Stimulated activated CD8-positive, alpha-beta memory T cell treated with anti-CD3 and anti-CD28 coated beads, Interleukin-15, amount 100 ng/mL, for 48 hours (primary cell): ENCODE measurements around the gene ALDH1A1.
"Not testable (repeated sequence)": the region's sequence is repeated elsewhere in the genome, so short reads cannot be mapped to it uniquely, and the experiment has no call there.

Experiments used
- DNase-seq, 2 donors: peaks; one replicate each; pipeline ENCODE4 v3.0.0-alpha.2; 2020; ENCODE audit warnings: low read depth in 2 of 2

ALDH1A1 gene

DNA sequence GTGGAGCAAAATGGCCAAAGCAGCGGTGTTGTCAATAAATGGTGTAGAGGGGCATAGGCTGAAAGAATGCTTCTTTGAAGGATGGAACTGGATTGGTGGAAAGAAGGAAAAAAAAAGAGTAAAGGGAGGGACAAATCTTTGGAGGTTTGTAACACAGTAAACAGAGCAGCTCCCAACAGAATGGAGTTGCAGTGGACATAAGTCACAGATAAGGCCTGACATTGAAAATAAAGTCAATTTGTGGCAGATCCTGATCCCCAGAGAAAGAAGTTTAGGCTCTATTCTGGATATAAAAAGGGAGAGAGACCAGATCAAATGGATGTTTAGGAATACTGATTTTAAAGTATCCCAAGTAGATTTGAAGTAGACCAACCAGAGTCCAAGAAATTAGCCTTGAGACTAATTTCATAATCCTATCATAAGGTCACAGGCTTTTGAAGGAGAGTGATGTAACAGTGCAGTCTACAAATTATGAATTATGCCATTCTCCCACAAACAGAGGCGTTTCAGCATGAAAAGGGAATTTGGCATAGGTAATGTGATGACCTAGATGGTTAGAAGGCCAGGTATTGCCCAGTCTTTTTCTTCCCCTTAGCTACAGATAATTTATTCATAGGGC, 8.9 kb downstream of the ALDH1A1 start:
- DNase-seq: no peak

DNA sequence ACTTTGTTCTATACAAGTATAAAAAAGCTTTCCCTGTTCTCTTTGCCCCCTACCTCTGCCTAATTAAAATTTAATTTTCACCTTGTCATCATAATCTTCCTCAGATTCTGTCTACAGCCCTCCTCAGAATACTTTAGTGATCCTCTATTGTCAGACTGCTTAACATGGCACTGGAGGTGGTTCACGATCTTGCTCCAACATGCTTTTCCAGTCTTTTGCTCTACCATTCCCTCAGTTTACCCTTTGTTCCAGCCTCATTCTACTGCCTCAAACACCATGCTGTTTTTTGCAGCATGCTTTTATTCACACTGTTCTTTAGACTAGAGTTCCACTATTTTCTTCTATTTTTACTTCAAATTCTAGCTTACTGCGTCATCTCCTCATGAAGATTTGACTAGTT, 10.4 kb downstream of the ALDH1A1 start:
- no peak for DNase-seq

DNA sequence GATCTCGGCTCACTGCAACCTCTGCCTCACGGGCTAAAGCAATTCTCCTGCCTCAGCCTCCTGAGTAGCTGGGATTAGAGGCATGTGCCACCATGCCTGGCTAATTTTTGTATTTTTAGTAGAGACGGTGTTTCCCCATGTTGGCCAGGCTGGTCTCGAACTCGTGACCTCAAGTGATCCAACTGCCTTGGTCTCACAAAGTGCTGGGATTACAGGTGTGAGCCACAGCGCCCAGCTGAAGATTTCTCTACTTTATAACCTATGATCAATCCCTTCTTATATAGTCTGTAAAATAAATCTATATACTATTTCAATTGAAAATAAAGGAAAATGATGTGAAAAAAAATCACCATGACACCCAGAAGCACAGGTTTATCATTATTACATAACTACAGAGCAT, 13.3 kb downstream of the ALDH1A1 start:
- DNase-seq: not testable (repeated sequence)

DNA sequence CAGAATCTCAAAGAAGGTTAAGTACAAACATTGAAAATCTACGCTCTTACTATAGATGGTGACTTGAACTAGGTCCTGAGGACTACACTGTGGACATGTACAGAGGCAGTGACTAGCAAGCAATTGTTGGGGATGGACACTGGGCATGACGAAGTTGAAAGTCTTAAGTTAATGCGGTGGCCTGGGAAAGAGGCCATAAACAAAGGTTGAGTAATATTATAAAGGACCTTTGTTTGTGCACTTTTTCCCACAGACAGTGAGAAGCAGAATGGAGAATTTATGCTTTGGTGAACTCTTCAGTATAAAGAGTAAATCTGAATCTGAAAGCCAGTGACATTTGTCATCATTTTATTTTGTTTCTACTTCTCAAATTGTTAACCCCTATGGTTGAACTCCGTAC, 15.3 kb downstream of the ALDH1A1 start:
- no peak for DNase-seq

DNA sequence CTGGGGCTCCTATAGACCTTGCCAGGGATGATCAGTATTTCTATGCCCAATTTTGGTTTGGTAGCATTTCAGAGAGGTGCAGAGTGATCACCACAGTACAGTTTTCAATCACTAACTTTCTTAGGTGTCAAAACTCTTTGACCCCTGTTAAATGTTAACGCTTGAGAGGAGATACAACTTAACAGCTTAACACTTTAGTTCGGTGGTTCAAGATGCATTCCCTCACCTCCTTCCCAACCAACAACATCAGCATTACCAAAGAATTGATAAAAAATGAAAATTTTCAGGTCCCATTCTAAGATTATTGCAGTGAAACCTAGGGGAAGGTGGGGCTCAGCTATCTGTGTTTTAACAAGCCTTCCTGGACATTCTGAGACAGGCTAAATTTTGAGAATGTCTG, 16.2 kb downstream of the ALDH1A1 start:
- DNase-seq: no peak

DNA sequence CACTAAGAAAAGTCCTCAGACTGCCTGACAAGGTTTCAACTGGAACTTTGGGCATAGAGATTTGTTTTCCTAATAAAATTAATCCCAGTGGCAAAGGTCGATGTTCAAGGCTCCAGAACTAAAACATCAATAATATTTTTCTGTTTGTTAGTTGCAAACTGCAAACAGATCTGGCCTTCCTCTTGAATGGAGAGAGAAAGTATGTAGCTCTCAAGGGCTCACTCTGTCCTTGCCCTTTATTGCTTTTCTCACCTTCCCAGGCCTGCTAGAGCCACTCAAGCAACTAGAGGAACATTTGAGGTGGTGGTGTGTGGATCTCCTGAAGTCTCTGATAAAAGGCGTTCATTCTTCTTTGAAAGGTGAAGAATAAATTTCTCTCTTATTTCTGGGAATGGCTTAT, 16.6 kb downstream of the ALDH1A1 start:
- DNase-seq: no peak

DNA sequence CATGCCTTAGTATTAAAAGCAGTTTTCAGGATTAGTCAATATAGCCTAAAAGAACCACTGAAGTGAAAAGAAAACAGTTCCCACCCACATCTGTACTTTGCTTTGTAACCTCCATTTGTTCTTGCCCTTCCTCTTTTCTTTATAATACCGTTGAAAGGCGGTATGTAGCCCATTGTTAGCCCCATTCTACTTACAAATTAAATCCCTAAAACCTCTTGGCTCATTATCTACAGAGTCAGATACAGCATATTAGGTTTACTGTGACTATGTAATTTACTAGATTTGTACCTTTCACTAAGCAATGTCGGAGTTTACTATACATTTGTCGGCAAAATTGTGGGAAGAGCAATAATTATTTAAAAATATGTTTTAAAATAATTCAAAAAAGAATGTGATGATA, 17.3 kb downstream of the ALDH1A1 start:
- no peak for DNase-seq

DNA sequence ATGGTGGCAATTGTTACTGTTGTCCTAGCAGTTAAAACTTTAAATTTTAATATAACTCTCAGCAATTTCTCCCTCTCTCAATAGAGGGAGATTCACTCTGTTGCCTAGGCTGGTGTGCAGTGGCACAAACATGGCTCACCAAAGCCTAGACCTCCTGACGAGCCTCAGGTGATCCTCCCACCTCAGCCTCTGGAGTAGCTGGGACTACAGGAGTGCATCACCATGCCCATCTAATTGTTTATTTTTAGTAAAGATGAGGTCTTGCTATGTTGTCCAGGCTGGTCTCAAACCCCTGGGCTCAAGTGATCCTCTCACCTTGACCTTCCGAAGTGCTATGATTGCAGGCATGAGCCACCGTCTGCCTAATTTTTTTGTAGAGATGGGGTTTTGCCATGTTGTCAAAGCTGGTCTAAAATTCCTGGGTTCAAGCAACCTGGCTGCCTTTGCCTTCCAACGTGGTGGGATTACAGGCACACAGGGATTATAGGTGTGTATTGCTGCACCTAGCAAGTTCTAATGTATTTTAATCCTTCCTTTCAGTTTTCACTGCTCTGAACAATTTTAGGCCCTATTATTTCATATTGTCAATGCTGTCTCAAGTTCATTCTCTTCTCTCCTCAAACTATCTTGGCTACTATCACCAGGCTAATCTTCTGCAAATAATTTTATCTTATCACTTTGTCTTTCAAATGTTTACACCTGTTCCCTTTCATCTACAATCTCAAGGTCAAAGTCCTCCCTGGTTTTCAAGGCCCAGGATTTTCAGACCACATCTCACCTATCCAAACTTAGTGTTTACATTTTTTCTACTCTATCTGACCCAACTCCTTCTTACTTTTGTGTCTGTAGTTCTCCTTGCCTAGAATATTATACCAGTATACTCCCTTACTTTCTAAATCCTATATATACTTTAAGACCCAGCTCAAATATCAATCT, 18.9 kb downstream of the ALDH1A1 start:
- DNase-seq: no peak

DNA sequence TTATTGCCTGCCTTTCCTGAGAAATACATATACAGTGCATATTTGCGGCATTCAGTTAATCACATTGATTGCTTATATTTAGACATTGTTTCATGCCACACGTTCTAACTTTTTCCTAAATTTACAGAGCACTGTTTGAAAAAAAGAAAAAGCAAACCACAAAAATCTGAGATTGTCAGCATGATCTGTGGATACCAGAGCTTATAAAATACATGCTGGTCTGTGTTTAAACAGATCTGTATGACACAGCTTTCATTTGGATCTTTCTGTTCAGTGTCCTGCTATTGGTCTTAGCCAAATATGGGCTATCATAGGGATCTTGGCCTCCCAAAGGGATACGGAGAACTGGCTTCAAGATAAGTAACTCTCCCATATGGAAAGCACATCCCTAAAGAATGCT, 20.2 kb downstream of the ALDH1A1 start:
- no peak for DNase-seq

DNA sequence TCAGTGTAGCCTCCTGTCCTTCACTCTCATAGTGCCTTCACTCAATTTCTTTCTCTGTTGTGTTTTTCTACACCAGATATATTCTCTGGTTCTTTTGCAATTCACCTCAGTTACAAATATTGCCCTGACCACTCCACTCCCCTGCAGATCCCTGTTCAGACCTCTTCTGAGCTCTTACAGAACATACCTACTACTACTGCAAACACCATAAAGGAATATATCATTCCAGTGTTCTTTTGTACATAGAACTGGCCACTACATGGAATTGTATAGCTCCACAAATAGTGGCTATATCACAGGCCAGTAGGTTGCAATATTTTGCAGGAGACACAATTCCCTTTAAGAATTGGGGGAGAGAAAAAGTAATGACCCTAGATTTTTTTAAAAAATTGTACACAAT, 21.0 kb downstream of the ALDH1A1 start:
- DNase-seq: no peak

DNA sequence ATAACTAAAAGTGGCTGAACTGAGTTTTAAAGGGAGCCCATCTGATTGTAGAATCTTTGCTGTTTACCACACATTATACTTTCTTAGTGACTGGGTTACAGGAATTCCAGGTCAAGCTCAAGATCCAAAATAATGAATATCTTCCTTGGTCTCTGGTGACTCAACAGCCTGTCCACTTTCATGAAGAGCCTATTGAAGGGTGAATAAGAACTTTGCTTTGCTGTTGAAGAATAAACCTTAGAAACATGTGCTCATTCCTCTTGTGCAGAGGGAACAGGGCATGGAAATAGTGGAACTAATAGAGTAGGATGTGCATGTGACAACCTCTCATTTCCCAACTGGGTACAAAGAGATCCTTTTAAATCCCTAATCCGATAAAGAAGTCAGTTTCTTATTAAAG, 21.4 kb downstream of the ALDH1A1 start:
- no peak for DNase-seq

DNA sequence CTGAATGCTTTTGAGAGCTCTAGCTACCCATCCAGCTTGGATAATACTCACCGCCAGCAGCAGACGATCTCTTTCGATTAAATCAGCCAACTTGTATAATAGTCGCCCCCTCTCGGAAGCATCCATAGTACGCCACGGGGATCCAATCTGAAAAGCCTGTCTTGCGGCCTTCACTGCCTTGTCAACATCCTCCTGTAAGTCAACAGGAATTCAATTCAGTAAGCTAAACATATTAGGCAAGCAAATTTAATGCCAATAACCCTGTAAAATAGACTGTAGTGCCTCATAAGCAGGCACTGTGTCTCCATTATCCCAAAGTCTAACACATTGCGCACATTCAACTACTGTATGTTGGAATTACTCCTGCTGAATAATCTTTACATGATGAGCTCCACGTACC, 22.0 kb downstream of the ALDH1A1 start:
- no peak for DNase-seq

DNA sequence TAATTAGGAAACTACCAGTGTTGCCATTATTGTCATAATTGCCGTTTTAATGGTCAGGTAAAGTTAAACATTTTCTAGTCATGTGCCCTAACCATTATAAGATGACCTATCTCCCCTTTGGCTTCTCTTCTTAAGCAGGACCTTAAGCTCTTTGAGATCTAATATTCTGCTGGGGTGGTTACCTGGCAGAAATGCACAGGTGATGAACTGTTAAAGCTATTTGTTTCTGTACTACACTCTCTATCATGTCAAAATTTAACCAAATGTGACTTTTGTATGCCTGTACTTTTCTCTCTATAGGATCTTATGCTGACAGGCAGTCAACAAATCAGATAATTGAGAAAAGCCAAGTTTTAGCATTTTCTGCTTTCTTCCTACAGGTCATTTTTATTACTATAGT, 23.3 kb downstream of the ALDH1A1 start:
- DNase-seq: no peak

DNA sequence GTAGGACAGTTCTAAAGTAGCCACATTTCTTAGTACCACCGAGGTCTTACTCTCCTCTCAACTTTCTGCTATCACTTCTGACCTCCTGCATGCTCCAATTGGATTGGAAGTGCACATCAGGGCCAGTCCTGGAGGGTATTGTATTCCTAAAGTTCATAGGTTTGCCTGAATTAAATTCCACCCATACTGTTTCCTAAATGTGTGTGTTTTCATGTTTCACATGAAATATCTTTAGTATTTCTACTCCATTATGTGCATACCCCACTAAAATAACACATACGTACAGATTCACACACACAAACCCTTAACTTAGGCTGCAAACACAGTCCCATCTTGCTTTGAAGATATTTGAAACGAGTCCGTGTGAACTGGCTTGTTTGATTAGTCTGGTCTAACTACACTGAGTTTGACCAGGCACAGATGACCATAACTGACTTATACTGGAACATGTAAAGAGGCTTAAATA, 24.8 kb downstream of the ALDH1A1 start:
- no peak for DNase-seq

DNA sequence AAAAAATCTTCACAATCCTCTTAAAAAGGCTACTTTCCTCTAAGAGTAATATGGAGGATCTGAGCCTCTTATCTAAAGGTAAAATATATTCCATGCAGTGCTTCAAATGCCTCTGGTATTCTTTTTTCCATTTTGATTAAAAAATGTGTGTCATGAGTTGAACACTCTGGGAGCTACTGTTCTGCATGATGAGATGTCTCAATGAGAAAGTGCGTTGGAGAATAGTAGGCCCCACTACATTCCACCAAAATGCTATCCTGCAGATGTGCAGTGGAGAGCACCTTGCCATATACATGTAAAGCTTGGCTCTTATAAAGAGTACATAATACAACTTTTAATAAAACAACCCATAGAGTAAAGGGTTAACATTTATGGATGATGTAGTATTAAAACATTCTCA, 26.3 kb downstream of the ALDH1A1 start:
- DNase-seq: no peak

DNA sequence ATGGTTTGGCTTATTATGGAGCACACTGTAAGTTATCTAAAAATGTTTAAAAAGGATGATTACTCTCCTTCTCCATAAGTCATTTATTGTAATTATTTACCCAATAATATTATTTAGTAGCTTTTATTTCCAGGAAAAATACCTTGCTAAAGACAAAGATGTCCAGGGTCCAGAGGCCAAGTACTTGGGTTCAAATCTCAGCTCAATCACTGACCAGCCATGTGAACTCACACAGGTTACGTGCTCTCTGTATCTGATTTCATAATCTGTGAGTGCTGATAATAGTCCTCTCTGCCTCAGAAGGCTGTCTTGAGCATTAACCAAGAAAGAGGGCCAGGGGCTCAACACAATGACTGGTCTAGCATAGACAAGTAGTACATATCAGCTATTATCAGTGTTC, 27.0 kb downstream of the ALDH1A1 start:
- no peak for DNase-seq

DNA sequence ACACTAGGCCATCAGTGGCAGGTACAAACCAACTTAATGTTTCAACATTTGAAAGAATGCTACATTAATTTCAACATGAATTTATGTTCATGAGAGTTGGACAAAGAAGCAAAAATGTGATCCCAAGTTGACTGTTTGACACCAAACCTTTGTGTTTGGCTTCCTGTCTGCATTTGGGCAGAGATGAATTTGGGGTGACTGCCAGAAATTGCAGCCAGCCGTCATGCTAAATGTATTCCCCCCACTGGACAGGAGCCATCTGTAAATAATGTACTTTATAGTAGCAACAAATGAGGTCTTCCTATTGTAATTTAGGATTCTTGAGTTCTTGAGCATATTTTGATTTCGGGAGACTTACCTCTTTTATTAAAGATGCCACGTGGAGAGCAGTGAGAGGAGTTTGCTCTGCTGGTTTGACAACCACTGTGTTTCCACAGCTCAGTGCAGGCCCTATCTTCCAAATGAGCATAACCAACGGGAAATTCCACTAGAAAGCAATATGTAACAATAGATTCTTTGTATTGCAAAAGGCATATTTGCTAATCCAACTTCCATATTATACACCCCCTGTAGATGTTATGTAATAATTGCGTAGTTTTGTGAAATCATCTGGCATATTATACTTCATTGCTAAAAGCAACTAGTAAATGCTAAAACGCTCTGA, 27.6 kb downstream of the ALDH1A1 start:
- no peak for DNase-seq

DNA sequence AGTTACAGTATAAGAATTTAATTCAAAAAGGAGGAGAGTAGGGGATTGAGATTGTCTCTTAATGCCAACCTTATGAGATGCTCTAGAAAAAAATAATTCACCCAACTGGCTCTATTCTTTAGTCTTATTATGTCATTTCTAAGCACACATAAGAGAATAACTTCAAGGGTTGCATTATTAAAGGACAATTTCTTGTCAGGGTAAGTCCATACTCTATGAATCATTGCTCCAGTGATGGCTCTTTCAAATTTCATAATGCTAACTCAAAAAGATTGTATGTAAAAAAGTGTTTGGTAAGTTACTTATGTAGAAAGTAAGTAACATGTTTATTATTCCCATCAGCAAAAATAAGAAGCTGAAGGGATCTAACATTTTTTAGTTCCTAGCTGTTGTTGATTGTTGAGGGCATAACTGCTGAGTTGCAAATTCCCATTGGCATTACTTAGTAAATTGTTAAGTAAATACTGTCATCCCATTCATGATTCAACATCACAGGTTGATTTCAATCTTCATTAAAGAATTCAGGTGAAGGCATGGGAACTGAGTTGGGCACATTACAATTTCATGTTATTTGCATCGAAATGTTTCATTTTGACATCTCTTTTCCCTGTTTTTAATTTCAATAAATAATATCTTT, 28.6 kb downstream of the ALDH1A1 start:
- no peak for DNase-seq

DNA sequence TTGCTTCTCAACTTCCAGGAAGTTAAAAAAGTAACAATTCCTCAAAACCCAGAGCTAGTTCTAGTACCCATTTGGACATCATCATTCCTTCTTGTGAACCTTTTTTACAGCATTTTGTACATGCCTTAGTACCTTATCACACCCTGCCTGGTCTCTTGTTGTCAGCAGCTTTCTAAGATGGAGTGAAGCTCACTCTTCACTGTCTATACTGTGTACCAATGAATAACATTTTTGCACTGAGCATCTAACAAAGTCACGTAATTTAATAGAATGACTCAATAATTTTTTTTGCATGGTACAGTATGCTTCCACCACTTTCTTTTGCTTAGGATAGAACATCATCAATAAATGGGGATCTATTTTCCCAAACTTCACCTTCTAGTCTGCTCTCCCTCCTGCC, 29.8 kb downstream of the ALDH1A1 start:
- DNase-seq: no peak

DNA sequence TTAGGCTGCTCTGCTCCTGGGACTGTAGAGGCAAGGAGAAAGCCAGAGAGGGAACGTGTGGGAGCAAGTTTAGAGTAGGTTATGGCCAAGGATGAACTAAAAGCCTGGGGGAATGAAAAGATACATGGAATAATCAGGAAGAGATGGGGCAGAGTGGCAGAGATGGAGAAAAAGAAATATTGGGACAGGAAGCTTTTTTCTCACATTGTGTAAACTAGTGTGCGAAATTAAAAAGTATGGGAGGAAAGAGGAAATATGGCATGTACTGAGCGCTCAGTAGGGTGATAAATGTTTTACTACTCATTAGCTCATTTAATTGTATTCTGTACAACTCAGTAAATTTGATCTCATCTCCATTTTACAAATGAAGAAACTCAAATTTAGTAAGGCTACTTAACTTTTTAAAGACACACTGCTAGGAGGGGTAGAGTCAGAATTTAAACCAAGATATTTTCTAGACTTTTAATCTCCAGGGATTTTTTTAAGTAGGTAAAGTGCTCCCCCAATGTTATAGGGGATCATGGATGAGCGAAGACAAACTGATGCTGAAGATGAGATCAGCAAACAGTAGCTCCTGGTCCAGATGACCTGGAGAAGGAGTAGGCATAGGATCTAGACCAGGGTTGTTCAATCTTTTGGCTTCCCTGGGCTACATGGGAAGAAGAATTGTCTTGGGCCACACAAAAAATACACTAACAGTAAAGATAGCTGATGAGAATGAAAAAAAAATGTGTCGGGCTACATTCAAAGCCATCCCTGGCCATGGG, 30.8 kb downstream of the ALDH1A1 start:
- DNase-seq: no peak

DNA sequence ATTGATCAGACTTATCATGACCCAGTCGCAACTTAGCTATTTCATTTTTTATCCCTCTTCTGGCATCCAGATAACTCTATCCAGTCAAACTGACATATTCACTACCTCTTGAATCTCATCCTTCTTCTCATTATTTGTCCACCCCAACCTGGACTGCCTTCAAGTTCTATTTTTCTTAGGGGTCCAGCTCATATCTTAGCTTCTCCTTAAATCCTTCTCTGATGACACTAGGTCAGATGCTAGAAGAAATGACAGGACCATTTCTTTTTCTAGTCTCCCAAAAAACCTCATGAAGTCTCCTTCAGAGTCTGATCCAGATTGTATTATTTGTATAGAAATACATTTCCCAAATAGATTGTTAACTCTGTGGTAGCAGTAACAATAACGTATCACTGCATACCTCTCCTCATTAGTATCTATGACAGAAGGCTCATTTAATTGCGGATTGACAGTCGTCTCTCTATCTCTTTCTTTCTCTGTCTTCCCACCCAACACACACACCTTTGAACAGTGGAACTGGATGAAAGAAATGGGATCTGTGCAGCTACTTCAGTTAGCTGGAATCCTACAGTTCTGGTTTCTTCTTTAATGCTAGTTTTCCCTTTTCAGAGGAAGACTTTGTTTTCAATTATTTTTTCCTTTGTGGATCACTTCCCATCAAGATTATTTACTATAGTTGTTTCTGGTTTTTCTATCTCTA, 33.5 kb downstream of the ALDH1A1 start:
- DNase-seq: no peak
